ENCODE data around the gene FMN1.
"Not testable (repeated sequence)": the region's sequence is repeated elsewhere in the genome, so short reads cannot be mapped to it uniquely, and the experiment has no call there.

FMN1 gene

GRCh38 chr15:32873284-32874114 lies 321.0 kb downstream of the FMN1 start:
- no peak for DNase-seq

- DNase-seq = no peak
These were observed 321.8 kb downstream of the FMN1 start for GRCh38 chr15:32872621-32873283.

- no peak for DNase-seq
These were observed 322.6 kb downstream of the FMN1 start for GRCh38 chr15:32871883-32872282.

GRCh38 chr15:32870240-32871033 lies 324.1 kb downstream of the FMN1 start:
- DNase-seq = no peak

GRCh38 chr15:32869776-32870175 lies 324.7 kb downstream of the FMN1 start:
- no peak for DNase-seq

DNA sequence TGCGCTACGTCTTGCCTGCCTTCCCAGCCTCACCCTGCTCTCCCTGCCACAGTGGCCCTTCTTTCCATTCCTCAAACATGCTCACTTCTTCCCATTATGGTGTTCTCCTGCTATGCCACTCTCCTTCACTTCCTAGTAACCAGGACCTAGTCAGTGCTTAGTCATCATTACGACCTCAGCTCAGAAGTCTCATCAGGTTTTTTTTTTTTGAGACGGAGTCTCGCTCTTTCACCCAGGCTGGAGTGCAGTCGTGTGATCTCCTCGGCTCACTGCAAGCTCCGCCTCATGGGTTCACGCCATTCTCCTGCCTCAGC lies 327.2 kb downstream of the FMN1 start:
- no peak for DNase-seq

DNA sequence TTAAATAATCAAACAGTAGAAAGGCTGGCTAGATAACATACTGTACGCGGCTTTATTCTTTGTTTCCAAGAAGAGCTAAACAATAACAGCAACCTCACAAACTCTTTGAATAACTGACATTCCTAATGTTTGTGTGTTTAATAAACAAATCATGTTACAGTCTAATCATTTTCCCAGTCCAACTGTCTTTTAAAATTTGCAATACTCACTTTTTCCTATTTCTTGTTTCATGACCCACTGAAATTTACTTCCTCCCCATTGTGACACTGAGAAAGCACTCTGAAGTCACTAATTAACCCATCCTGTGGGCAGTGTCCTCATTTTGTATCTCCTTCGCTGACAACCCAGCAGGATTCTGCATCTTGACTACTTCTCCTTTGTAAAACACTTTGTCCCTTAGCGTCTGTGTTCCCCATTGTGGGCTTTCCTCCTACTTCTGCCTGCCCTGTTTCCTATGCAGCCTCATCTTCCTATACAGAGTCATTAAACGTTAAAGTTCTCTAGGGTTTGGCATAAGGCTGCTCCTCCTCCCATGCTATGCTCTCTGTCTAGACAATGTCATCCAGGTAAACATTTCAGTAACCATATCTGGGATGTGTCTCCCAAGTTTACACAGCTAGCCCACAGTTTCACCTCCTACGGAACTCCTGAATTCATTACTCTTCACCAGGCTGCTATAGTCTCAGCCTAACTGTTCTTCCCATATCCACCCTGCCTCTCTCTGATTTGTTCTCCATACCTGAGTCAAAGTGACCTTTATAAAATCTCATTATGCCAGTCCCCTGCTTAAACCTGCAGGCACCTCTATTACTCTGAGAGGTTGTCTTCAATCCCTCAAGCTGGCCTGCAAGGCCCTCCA lies 327.8 kb downstream of the FMN1 start:
- no peak for DNase-seq

- no peak for DNase-seq
These were observed 329.7 kb downstream of the FMN1 start for GRCh38 chr15:32864841-32865240.

GRCh38 chr15:32864051-32864450 lies 330.5 kb downstream of the FMN1 start:
- no peak for DNase-seq

DNA sequence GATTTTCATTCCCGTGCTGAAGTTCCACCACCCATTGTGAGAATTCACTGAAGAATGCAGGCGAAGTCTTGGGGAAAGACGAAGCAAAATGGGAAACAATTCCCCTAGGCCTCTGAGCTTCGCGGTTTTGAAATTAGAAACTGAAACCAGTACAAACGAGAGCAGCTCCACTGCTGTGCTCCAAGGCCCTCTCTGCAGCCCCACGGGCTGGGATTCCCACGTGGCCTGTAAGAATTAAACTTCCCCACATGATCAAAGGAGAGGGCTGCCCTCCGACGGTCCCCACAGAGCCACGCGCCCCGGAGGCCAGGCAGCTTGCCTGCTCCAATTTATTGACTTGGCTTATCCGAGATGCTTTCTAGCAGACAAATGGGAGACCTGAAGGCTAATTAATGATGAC lies 332.8 kb downstream of the FMN1 start:
- no peak for DNase-seq

- DNase-seq = no peak
These were observed 333.3 kb downstream of the FMN1 start for GRCh38 chr15:32861174-32861573.

- DNase-seq = no peak
These were observed 334.5 kb downstream of the FMN1 start for GRCh38 chr15:32859996-32860395.

DNA sequence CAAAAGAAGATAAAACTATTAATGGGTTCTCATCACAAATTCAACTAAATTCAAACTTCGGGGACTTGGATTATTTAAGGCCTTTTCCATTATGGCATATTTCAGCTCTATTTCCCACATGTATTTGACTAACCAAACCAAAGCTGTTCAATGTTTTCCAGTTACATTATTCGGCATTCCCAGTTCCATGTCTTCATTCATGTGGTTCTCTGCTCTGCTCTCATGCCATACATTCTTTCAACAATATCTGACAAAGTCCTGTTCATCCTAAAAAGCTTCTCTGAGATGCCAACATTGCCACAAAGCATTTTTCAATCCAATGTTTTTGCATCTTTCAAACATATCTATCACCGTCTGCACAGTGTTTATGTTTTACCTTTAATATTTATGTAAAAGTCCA lies 335.3 kb downstream of the FMN1 start:
- no peak for DNase-seq

GRCh38 chr15:32857732-32858131 lies 336.8 kb downstream of the FMN1 start:
- DNase-seq = no peak

GRCh38 chr15:32856753-32857152 lies 337.8 kb downstream of the FMN1 start:
- no peak for DNase-seq

DNA sequence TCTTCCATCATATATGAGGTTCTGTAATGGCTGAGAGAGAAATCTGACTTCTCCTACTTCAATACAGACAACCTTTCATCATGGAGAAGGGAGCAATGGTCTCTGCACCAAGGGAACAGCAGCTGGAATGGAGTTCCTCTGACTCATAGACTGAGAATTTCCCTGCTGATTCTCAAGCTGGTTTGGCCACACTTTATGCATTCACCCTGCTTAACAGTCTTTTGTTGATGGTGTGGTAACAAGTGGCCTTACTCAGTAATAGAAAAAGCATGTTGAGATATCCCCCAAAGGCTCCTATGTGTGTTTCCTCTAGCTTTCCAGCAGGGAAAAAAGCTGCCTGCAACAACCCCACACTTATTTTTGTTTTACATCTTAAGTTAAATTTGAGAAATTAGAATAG lies 338.6 kb downstream of the FMN1 start:
- DNase-seq = no peak

DNA sequence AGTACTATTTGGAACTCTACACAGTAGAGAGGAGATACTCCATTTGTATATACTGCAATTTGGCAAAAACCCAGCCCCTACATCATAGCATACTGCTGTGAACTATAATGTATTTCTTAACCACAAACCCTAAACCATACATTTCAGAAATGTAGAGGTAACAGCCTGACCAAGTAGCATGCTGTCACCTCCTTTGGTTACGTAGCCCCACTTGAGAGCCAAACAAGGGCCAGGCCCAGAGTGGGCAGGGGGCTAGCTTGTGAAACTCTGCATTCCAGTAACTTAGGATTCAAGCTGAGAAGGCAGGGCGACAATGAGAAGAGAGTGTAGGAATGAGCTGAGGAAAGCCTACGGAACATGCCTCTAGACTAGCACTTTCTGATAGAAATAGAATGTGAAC lies 340.9 kb downstream of the FMN1 start:
- DNase-seq = no peak

DNA sequence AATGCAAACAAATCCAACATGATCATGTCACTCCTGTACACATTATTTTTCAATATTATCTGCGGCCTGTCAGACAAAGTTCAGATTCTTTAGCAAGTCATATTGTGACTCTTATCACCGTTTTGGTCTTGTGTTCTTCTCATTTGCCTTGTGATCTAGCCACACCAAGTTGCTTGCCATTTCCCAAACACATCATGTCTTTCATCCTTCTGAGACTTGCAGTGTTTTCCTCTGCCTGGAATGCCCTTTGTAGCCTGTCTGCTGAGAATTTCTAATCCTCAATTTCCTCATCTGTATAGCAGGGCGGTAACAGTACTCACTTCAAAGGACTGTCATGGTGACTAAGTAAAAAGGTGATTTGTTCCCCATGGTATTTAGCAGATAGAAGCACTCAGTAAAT lies 341.7 kb downstream of the FMN1 start:
- no peak for DNase-seq

DNA sequence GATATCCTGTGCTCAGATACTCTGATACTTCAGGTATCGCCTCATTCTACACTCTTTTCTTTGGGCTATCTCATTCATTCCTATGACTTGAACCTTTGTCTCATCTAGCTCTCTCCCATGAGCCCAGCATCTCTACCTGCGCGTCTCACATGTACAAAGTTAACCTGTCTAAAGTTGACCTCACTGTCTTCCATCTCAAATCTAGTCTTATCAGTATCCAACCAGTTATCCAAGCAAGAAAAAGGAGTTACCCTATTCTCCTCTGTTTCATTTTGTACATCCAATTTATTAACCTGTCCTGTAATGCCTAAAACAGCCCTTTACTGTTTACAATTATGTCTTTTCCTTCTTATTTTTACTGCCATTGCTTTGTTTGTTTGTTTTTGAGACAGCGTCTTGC lies 342.5 kb downstream of the FMN1 start:
- no peak for DNase-seq

GRCh38 chr15:32851572-32851971 lies 342.9 kb downstream of the FMN1 start:
- no peak for DNase-seq

DNA sequence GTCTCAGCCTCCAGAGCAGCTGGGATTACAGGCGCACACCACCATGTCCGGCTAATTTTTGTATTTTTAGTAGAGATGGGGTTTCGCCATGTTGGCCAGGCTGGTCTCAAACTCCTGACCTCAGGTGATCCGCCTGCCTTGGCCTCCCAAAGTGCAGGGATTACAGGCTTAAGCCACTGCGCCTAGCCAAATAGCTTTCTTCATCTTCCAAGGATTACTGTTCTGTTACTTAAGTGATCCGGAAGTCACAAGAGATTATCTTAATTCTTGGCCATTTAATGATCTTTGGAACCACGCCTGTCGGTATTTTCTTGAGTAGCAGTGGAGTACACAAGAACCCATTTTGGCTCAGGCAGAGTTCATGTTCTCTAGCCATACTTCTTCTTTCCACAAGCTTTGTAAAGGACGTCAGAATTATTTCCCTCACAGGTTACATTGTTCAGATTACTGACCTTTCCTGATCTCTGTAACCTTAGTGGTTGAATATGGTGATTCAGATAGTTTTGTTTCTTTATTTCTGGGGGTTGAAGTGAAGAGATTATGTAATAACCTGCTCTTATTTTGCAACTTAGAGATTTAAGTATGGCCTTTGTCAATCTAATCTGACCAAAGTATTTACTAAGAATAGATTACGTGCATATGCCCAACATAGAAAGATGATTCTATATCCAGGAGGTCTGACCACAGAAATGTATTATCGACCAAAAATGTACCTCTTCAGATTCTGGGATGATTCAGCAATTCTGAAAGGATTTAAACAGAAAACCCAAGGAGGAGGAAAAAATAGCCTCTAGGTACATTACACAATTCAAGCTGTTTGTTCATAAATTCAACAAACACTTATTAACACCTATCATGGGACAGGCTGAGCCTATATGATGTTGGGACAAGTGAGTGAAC lies 344.5 kb downstream of the FMN1 start:
- DNase-seq = no peak

GRCh38 chr15:32846671-32847070 lies 347.8 kb downstream of the FMN1 start:
- not testable (repeated sequence) for DNase-seq
